Progenitor cell of endocrine pancreas (in vitro differentiated cells): ENCODE results near the gene TMEM190. TPM values are rescaled to one million over a fixed set of nuclear protein-coding genes. Genes with fewer than 3 reads are reported as not detected.
A peak's percentile ranks its signal among the peaks of the same experiment; 100 is the strongest.

ENCODE experiments used
- DNase-seq: peaks from one replicate; pipeline ENCODE4 v3.0.0; 2021; ENCODE audit warnings: low spot score; ENCODE audit not compliant: unreplicated experiment
- H3K27ac Mint-ChIP-seq: 2 replicates; pipeline ENCODE4 v1.8.0; 2021; ENCODE audit warnings: mild to moderate bottlenecking, moderate library complexity, mixed read lengths
- H3K27me3 Mint-ChIP-seq: 2 replicates; pipeline ENCODE4 v1.8.0; 2021; ENCODE audit warnings: mixed read lengths
- H3K36me3 Mint-ChIP-seq: 2 replicates; pipeline ENCODE4 v1.8.0; 2022; ENCODE audit warnings: mixed read lengths; ENCODE audit not compliant: insufficient read depth
- H3K4me1 Mint-ChIP-seq: 2 replicates; pipeline ENCODE4 v1.8.0; 2021; ENCODE audit warnings: low read depth, mixed read lengths
- H3K4me3 Mint-ChIP-seq: 2 replicates; pipeline ENCODE4 v1.8.0; 2021; ENCODE audit warnings: low read depth, mild to moderate bottlenecking, moderate library complexity, mixed read lengths
- H3K9me3 Mint-ChIP-seq: 2 replicates; pipeline ENCODE4 v1.8.0; 2021; ENCODE audit warnings: low read depth, mixed read lengths
- CTCF ChIP-seq: fragments of 200-600 bp; sonication (generic); IDR thresholded peaks from one replicate; pipeline ENCODE4 v1.5.0; 2021; ENCODE audit warnings: antibody characterized with exemption, mild to moderate bottlenecking; ENCODE audit not compliant: unreplicated experiment
- total RNA-seq: library from RNA; stranded (reverse); gene quantifications from 2 replicates; pipeline ENCODE4 v1.2.1, GENCODE V29; 2021

Gene TMEM190
- total RNA-seq, 1 donor from 2014 or later: 2.3 TPM

- peaks cover 4% of the 10 kb centered on the region for H3K36me3 Mint-ChIP-seq
- DNase-seq: peak; percentile 29
- no peaks in the 10 kb centered on the region for H3K9me3 Mint-ChIP-seq
- H3K27ac Mint-ChIP-seq: peak overlapping the region; percentile 100
- H3K4me1 Mint-ChIP-seq: peaks cover 12% of the 10 kb centered on the region
- no peak for TF ChIP-seq CTCF
- peak overlapping the region; percentile 96 for H3K4me3 Mint-ChIP-seq
- peaks cover 3% of the 10 kb centered on the region for H3K27me3 Mint-ChIP-seq
These were observed 36.5 kb upstream of the TMEM190 start for GRCh38 chr19:55339889-55340783.

- peaks cover 7% of the 10 kb centered on the region for H3K36me3 Mint-ChIP-seq
- DNase-seq: peak; percentile 35
- H3K27ac Mint-ChIP-seq: peak overlapping the region; percentile 96
- H3K27me3 Mint-ChIP-seq: peaks cover 3% of the 10 kb centered on the region
- no peaks in the 10 kb centered on the region for H3K9me3 Mint-ChIP-seq
- peak; percentile 17 for TF ChIP-seq CTCF
- peak overlapping the region; percentile 96 for H3K4me3 Mint-ChIP-seq
- peaks cover 12% of the 10 kb centered on the region for H3K4me1 Mint-ChIP-seq
These were observed 35.9 kb upstream of the TMEM190 start for GRCh38 chr19:55340784-55341147.

- peak; percentile 72 for DNase-seq
- H3K27ac Mint-ChIP-seq: peak overlapping the region; percentile 96
- H3K9me3 Mint-ChIP-seq: no peaks in the 10 kb centered on the region
- peaks cover 7% of the 10 kb centered on the region for H3K36me3 Mint-ChIP-seq
- TF ChIP-seq CTCF: no peak
- H3K27me3 Mint-ChIP-seq: peaks cover 3% of the 10 kb centered on the region
- peaks cover 12% of the 10 kb centered on the region for H3K4me1 Mint-ChIP-seq
- peak overlapping the region; percentile 96 for H3K4me3 Mint-ChIP-seq
These were observed 35.4 kb upstream of the TMEM190 start for GRCh38 chr19:55341171-55341588.

GRCh38 chr19:55341595-55342531 lies 34.8 kb upstream of the TMEM190 start:
- Mint-ChIP-seq H3K9me3 (no peaks in the 10 kb centered on the region), H3K4me3 (peak overlapping the region; percentile 67), H3K36me3 (peaks cover 7% of the 10 kb centered on the region), H3K27ac (peak overlapping the region; percentile 89), H3K4me1 (peaks cover 12% of the 10 kb centered on the region), H3K27me3 (no peaks in the 10 kb centered on the region)
- DNase-seq: no peak
- no peak for TF ChIP-seq CTCF

GRCh38 chr19:55344444-55344843 lies 32.2 kb upstream of the TMEM190 start:
- Mint-ChIP-seq H3K4me3 (no peak overlapping the region), H3K36me3 (peaks cover 10% of the 10 kb centered on the region), H3K9me3 (no peaks in the 10 kb centered on the region), H3K27me3 (no peaks in the 10 kb centered on the region), H3K27ac (no peak overlapping the region), H3K4me1 (peaks cover 11% of the 10 kb centered on the region)
- no peak for TF ChIP-seq CTCF
- DNase-seq: no peak
